ENCODE results near the gene GDPD5.

The GDPD5 gene

DNA sequence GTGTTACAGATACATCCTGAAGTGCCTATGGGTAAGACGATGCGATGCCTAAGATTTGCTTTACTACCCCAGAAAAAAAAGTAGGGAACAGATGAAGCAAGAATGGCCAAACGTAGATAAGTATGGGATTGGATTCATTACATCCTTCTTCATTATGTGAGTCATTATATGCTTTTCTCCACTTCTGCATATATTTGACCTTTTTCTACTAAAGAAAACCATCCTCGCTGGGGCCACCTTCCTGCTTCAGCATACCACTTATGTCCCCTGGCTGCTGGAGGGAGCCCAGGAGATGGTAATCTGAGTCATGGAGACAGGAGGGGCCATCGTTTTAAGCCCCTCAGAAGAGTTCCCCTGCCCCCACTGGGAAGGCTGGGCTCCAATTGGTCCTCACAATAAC is 78.3 kb downstream of the GDPD5 start:
- no peak for DNase-seq (ENCODE audit: low read depth)

GRCh38 chr11:75445315-75445953 is 80.3 kb downstream of the GDPD5 start:
- peak; percentile 60 for DNase-seq (ENCODE audit: low read depth)

- DNase-seq (ENCODE audit: low read depth), result no peak
These were observed 82.7 kb downstream of the GDPD5 start for GRCh38 chr11:75443043-75443442.

- DNase-seq (ENCODE audit: low read depth), result no peak
These were observed 83.4 kb downstream of the GDPD5 start for GRCh38 chr11:75442161-75442885.

DNA sequence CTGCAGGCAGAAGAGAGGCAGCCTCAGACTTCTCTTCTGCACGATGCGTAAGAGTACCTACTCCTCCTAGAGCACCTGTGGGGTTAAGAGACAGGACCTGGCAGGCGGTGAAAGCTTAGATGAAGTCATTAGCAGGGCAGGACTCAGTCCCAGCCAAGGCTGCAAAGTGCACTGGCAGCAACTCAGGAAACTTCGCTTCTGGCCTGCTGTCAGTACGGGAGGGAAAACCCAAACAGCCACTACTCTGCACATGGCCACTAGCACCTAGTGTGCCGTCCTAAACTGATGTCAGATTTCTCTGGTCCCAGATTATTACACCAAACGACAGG is 84.0 kb downstream of the GDPD5 start:
- no peak for DNase-seq (ENCODE audit: low read depth)

DNA sequence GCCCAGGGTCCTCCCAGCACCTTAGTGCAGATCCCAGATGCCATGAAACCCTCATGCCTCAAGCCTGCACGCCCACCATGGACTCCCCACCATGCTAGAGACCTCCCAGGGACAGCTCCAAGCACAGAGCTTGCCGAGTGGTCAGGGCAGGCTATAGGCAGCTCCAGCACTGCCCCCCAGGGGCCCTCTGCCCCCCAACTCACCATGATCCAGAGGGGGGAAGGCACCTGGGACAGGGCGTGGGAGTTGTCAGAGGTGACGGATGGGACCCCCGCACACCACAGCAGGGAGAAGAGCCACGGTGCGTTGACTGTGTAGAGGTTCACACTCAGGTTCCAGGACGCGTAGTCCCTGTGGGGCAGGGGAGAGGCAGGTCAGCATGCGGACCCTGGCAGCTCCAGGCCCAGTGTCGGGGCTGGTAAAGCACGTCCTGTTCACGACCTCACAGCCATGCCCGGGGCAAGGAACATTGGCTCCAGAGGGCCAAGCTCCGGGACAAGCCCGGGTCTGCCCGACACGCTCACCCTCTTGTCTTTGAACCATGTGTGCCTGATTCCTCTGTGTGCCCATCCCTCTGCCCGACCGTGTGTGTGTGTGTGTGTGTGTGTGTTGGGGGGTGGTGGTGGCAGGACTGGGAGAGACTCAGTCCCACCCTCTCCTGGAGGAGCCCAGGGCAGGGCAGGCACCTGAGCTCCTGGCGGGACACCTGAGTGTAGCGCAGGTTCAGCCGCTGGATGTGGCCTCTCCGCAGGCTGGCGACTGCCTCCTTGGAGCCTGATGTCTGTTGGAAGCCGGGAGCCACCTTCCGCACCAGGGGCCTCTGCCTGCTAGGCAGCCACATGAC is 84.6 kb downstream of the GDPD5 start:
- no peak for DNase-seq (ENCODE audit: low read depth)

GRCh38 chr11:75439495-75440120 is 86.1 kb downstream of the GDPD5 start:
- DNase-seq (ENCODE audit: low read depth), result no peak

- no peak for DNase-seq (ENCODE audit: low read depth)
These were observed 86.7 kb downstream of the GDPD5 start for GRCh38 chr11:75439026-75439425.

GRCh38 chr11:75437966-75438659 is 87.6 kb downstream of the GDPD5 start:
- no peak for DNase-seq (ENCODE audit: low read depth)

DNA sequence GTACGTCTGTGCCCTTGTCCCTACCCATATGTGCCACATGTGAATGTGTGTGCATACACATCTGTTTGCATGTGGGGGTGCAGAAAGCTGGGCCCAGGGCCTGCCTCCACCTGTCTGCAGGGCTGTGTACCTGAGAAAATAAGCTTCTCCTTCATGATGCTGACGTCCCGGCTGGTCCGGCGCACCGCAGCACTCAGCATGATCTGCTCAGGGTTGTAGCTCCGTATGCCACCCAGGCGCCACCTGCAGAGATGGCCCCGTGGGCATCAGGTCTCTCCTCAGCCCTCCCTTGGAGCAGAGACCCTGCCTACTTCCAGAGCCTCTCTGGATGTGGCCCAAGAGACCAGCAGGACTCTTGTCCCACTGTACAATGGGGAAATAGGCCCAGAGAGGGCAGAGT is 88.9 kb downstream of the GDPD5 start:
- DNase-seq (ENCODE audit: low read depth), result no peak

DNA sequence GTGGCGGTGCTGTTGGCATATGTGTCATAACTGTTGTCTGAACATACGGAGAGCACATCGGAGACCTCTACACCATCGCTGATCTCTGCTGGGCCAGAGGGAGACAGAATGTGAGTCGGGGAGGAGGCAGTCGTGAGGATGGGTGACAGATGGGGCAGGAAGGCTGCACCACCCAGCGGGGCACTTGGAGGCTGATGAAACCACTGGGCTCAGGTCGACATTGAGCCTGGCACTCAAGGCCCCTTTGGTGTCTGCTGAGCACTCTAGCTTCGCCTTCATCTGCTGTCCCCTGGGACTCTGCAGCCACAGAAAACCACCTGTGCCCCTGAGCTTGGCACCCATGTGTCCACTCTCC is 90.2 kb downstream of the GDPD5 start:
- no peak for DNase-seq (ENCODE audit: low read depth)

- DNase-seq (ENCODE audit: low read depth), result no peak
These were observed 90.7 kb downstream of the GDPD5 start for GRCh38 chr11:75434886-75435570.

DNA sequence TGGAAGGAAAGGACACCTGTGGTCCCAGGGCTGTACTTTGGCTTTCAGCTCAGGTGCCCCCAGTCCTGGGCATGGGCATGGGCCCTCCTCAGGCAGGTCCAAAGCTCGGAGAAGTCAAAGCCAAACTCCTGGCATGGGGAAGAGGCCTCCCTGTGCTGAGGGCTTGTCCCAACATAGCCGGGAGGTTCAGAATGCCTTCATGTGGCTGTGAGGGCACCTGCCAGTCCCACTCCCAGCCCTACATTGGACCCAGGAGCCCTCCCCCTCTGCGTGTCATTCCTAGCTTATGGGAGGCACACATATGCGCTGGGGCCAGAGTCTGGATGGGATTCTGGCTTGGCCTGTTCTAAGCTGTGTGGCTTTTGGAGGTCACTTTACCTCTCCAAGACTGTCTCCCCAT is 91.7 kb downstream of the GDPD5 start:
- DNase-seq (ENCODE audit: low read depth), result no peak

DNA sequence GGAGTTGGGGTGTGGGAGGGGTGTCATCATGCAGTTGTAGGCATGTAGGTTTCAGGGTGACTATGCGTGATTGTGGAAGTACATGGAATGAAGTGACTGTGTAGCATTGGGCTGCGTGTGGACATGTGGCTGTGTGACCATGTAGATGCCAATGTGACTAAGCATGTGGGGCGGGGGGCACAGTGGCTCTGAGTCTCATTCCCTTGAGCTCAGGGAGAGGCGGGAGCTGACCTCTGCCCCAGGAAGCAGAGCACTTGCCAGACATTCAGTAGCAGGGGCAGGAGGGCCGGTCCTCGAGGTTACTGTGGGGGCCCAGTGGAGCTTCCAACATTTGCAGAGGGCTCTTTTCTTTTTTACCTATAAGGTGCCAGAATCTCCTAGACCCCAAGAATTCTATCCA is 92.3 kb downstream of the GDPD5 start:
- no peak for DNase-seq (ENCODE audit: low read depth)

GRCh38 chr11:75432911-75433321 is 92.8 kb downstream of the GDPD5 start, which contains the start of gene KLHL35:
Gene KLHL35, minus strand, starts transcription at chr11:75433203. Its CDS starts 2,574 bp downstream, at chr11:75430629.
- no peak for DNase-seq (ENCODE audit: low read depth)

DNA sequence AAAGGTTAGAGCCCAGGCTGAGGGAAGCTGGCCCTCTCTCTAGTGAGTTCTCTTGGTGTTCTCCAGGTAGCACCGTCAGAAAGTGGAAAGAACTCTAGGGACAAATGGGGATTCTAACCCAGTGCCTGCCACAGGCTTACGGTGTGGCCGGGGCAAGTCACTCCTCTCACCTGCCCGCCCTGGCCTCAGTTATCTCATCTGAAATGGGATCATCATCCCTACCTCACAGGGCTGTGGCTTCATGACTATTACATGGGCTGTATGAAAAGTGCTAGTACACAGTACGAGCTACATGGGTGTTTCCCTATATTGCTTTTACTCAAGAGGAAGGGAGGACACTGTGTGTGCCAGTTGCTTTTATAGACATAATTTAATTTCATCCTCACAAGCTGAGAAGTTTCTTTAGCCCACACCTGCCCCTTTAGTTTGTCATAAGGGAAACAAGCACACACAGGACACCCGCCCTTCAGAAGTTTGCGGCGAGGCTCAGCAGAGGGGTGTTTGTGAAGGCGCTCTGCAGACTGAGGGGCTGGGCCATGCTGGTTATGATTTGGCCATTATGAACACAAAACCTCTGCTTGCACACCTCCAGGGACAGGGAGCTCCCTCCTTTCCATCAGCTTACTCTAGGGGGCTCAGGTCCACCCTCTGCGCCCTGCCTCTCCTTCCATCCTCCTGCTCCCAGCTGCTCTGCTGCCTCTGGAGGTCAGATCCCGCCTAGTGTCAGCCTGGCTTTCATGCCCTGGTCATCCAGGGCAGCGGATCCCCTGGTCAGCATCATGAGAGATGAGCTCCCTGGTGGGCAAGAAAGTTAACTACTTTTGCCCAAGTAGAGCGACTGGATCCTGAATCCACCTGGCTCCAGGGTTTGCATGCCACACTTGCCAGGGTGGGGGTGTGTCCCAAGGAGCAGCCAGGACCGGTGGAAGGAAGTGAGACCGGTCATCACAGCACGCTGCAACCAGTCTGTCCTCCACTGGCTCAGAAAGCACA is 93.9 kb downstream of the GDPD5 start:
- no peak for DNase-seq (ENCODE audit: low read depth)

GRCh38 chr11:75430714-75431532 is 94.8 kb downstream of the GDPD5 start:
- no peak for DNase-seq (ENCODE audit: low read depth)

DNA sequence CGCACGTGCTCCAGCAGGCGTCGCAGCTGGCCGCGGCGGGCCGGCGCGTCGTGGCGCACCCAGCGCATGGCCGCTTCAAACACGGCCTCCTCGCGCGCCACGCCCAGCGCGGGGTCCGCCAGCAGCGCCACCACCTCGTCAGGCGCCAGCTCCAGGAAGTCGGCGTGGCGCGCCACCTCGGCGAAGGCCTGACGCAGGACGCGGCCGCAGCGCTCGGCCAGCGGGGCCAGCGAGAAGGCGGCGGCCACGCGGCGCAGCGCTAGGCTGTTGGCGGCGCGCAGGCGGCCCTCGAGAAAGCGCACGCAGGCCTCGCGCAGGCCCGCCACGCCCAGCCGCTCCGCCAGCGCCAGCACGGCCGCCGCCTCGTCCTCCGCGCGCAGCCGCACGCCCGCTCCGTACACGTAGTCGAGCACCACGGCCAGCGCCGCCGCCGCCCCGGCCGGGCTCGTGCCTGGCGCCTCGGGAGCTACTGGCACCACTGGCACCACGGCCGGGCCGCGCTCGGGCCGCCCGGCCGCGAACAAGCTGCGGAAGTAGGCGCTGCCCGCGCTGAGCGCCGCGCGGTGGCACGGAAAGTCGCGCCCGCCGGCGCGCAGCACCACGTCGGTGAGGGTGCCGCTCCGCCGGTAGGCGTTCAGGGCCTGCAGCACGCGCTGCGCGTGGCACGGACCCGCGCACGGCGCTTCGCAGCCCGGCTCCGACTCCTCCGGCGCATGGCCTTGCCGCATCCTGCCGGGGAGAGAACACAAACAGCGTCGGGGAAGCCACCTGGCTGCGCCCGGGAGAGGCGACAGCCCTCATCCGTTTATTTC is 95.6 kb downstream of the GDPD5 start:
- DNase-seq (ENCODE audit: low read depth), result peak; percentile 41

GRCh38 chr11:75429641-75429901 is 96.2 kb downstream of the GDPD5 start:
- no peak for DNase-seq (ENCODE audit: low read depth)
